Brain pericyte (primary cell): Measurements from ENCODE around the gene VAV2.

Experiments used
- DNase-seq: peaks from one replicate; pipeline ENCODE4 v3.0.0-alpha.2; 2012; ENCODE audit warnings: low read depth, low spot score

The VAV2 gene

GRCh38 chr9:133991964-133992779, at the start of gene VAV2:
Gene VAV2, minus strand, starts transcription at chr9:133992324. Its CDS starts 46 bp downstream, at chr9:133992278.
- DNase-seq = no peak

DNA sequence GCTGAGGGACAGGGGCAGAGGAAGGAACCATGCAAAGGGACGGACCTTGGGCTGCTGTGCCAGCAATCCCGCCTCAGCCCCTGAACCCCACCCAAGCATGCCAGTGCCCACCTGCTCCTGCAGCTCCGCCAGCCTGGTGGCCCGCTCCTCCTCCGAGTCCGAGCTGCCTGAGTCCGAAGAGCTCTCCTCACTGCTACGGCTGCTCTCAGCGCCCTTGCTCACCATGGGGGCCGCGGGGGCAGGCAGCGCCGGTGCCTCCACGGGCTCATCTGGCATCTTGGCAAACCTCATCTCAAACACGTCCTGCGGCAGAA, 49.5 kb upstream of the VAV2 start:
- no peak for DNase-seq

GRCh38 chr9:134040781-134041648, 48.9 kb upstream of the VAV2 start:
- DNase-seq = no peak

DNA sequence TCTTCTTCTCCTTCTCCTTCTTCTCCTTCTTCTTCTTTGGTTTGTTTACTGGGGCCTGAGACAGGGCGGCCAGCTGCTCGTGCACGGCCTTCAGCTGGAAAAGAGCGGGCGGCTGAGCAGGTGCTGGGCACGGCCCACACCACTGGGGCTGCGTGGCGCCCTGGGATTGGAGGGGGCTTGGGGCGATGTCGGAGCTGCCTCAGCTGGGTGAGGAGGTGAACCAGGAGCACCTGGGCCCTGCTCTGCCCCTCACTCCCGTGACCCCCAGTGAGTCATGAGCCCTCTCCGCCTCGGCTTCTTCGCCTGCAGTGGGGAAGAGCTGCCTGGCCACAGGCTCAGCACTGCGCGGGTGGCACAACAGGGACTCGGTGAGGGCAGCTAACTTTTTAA, 48.0 kb upstream of the VAV2 start:
- no peak for DNase-seq

DNA sequence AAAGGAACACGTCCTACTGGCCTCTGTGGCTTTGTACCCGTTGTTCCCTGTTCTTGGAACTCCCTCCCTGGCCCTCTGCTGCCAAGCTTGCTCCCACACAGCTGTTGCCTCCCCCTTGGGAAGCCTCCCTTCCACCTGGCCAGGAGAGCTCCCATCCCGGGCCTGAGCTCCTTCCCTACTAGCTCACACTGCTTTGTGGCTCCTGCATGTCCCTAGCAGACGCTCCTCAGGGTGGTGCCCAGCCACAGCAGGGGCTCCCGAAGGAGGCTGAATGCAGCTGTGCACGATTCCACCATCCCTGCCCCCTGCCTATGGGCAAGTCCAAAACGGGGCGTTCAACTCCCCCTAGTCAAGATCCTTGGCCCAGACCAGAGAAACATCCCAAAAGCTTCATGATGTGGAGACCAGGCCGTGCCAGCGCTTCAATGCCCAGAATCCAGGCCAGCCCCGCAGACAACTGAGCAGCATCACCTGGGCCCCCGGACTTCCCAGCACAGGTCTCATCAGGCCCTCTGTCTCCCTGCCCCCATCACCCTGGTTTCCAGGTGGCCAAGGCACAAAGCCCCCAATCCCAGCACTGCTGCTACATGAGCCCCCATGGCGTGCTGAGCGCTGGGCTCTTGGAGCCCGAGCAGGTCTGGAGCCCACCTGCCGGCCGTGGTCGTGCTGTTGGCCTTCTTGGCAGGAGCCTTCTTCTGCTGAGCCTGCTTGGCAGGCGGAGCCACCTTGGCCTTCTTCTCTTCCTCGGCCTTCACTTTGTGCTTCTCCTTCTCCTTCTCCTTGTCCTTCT, 47.5 kb upstream of the VAV2 start:
- DNase-seq = no peak

DNA sequence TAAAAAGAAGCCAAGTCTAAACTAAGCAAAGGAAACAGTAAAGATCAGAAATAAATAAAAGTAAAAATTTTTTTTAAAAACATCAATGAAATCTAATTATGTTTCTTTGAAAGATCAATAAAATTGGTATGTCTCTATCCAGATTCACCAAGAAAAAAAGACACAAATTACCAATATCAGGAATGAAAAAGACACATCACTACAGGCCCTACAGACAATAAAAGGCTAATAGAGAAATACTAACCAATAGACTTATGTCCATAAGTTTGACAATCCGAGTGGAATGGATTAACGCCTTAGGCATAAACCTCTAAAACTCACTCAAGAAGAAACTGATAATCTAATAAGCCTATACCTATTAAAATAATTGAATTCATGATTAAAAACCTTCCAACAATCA, 45.5 kb upstream of the VAV2 start:
- DNase-seq = no peak

GRCh38 chr9:134036130-134036529, 44.0 kb upstream of the VAV2 start:
- no peak for DNase-seq

GRCh38 chr9:134035041-134036039, 43.2 kb upstream of the VAV2 start:
- no peak for DNase-seq

DNA sequence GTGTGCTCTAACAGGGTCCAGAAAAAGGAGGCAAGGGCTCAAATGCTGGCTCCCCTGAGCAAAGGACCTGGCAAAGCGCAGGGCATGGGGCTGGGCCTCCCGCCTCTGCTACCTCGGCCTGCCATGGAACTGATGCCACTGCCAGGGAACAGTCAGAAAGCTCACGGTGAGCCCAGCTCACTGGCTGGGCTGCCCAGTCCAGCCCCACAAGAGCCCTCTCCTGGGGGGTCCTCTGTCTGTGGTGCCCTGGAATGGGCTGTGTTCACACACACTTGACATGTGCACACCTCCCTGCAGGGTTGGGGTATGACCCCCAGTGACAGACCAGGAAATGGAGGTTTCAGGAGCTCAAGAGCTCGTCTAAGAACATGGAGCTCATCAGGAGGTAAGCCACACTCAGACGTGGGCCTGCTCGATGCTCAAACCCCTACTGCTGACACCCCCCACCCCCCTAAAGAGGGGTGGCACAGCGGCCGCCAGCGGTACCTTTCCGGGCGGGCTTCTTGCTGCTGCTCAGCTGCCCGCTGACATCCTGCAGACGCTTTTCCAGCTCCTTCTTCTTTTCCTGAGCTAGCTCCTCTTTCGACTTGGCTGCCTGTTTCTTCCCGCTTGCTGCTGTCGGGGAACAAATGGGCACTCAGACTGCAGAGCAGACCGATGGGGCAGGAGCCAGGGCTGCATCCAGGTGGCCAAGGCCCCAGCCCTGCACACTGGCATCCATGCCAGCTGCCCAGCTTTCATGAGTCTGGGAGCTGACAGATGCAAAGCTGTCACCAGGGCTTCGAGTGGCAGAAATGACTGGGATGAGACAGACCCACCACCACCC, 42.3 kb upstream of the VAV2 start:
- no peak for DNase-seq

DNA sequence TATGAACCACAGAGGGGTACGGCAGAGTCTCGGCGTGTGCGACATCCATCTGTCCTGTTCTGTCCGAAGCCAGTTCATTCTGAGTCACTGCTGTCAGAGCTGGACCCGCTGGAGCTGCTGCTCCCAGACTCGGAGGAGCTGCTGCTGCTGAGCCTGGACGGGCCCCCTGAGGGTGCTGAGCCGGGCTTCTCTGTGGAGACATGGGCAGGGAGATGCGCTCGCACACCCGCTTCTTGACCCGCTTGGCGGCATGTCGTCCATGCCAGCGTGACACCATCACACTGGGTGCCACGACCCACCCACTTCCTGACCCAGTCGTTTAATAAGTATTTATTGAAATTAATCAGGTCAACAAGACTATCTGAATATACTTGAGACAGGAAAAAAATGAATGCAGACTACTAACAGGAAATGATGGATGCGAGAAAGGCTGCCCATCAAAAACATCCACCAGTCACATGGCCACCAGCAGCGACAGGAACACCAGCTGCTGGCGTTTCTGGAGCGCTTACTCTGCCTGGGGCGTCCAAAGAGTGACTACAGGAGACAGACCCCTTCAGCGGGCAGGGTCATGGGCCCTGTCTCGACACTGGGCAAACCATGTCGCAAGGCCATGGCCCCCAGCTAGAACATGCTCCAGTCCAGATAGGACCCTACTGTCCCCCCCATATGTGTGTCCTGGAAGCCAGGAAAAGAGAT, 41.5 kb upstream of the VAV2 start:
- no peak for DNase-seq

DNA sequence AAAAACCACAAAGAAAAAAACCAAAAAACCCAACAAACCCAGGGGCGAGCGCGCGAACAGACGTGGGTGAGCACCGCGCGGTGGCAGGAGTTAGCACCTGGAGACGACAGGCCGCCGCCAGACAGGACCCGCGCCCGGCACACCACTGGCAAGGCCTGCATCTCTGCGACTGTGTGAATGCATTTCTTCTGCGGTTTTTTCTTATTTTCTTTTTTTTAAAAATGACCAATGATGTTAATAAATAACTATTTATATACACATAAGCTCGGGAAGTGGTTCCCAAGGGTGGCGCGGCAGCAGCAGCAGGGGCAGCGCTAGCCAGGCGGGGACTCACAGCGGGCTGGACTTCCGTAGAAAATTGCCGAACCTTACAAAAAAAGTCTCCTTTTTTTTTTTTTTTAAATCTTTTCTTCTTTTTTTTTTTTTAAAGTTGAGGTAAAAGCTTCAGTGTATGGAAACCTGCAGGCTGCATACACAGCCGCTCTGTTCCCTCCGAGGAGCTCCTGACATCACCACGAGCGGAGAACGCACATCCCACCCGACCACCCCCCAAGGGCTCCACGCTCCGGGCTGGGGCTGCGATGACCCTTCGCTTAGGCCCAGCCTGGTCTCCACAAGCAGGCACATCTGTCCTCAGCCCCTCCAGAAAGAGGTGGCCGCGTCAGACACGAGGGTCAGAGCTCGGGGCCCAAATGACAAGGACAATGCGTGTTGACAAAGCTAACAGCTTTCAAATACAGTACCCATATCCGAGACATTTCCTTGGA, 40.5 kb upstream of the VAV2 start:
- no peak for DNase-seq

DNA sequence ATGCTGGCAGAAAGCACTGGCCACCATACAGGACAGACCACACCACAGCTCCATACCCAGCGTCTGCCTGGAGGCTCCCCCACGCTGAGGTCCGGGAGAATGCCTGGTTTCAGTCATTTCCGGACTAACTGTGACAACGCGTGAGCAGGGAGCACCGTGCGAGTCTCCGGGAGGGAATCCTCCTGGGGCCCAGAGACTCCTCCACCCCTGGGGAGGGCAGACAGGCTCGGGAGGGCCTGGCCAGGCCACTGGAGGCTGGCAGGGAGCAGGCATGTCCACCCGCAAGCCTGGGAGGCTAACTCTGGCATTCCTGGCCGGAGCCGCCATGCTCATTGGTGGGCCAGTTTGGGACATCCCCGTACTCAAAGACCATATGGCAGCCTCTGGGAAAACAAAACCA, 39.7 kb upstream of the VAV2 start:
- no peak for DNase-seq

GRCh38 chr9:134030821-134031470, 38.8 kb upstream of the VAV2 start:
- DNase-seq = no peak

- no peak for DNase-seq
Measured at GRCh38 chr9:134029248-134030226, 37.4 kb upstream of the VAV2 start.

DNA sequence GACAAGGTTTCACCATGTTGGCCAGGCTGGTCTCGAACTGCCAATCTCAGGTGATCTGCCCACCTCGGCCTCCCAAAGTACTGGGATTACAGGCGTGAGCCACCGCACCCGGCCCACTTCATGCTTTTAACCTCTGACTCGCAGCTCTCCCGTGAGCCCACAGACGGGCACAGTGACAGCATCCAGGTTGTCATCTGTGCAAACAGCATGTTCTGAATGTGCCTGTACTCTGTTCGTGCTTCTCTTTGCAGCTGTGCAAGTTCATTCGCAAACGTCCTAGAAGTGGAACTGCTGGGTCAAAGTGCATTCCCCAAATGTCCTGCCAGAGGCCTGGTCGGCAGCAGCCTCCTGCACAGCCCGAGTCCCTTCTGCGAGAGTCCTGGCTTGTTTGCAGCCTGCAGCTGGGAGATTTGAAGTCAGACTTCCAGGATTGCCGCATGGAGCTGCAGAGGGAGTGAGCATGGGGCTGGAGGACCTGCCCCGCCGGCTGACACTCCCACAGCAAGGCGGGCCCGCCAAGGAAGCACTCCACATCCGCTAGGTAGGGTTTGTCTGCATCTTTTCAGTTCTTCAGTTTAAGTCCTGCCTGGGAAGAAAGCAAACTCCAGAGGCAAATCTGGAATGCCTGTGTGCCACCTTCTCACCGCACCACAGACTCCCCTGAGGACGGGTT, 36.6 kb upstream of the VAV2 start:
- DNase-seq = no peak

- no peak for DNase-seq
Measured at GRCh38 chr9:134028076-134028475, 36.0 kb upstream of the VAV2 start.
